Stomach (tissue), 4 donors: Measurements from ENCODE around the gene CD44.

Experiments used
- EP300 ChIP-seq: sonication (generic); formaldehyde crosslinking; IDR thresholded peaks from one replicate; pipeline ENCODE4 v1.6.1; 2017; ENCODE audit warnings: antibody characterized with exemption
- POLR2A ChIP-seq, 4 donors: fragments of 450-650 bp; IDR thresholded peaks; one replicate each; pipeline ENCODE4 v1.6.1; 2016; ENCODE audit warnings: antibody characterized with exemption in 4 of 4, control low read depth in 2 of 4, mild to moderate bottlenecking in 1 of 4, moderate library complexity in 1 of 4
- TF ChIP-seq, protein P1 (sequence below), 7 experiments: fragments of 450-650 bp in 4 of 7; fragments of 200-600 bp in 3 of 7; sonication (generic) in 3 of 7; IDR thresholded peaks; one replicate each; pipeline ENCODE4 v1.5.1; 2016 to 2019; ENCODE audit warnings: antibody characterized with exemption in 7 of 7, control low read depth in 2 of 7, mild to moderate bottlenecking in 1 of 7

DNA sequence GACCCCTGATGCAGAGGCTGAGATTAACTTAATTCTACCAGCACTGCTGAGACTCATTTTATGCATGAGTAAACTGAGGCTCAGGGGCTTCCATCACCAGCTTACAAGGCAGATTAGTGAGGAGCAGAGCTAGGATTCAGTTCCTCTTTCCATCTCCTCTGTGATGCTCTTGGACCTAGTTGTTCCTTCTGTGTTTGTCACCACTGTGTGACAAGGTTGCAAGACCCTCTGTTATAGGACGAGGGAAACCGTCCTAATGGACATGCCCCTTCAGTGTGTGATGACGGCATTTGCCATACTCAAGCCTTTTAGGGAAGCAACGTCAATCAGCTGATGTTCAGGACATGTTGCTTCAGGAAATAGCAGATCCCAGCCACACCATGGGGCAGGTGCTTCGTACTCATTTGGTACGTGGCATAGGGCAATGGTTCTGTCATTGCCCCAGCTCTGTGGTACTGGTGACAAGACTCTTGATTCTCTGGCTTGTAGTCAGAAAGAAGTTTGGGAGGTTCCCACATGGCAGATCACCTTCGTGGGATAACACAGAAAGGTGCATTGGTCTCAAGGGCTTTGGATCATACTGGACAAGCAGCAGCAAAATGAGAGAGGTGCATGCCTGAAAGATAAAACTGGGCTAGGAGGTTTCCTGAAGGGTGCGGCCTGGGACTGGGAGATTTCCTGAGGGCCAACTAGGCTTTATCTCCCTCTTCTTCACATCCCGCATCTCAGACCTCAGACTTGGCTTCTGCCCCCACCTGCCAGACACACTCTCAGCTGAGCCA lies 23.9 kb upstream of the CD44 start:
- TF ChIP-seq, protein P1, sequence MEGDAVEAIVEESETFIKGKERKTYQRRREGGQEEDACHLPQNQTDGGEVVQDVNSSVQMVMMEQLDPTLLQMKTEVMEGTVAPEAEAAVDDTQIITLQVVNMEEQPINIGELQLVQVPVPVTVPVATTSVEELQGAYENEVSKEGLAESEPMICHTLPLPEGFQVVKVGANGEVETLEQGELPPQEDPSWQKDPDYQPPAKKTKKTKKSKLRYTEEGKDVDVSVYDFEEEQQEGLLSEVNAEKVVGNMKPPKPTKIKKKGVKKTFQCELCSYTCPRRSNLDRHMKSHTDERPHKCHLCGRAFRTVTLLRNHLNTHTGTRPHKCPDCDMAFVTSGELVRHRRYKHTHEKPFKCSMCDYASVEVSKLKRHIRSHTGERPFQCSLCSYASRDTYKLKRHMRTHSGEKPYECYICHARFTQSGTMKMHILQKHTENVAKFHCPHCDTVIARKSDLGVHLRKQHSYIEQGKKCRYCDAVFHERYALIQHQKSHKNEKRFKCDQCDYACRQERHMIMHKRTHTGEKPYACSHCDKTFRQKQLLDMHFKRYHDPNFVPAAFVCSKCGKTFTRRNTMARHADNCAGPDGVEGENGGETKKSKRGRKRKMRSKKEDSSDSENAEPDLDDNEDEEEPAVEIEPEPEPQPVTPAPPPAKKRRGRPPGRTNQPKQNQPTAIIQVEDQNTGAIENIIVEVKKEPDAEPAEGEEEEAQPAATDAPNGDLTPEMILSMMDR (IDR thresholded peaks at IDR 0.05): no peak
- TF ChIP-seq POLR2A (IDR thresholded peaks at IDR 0.05) (no peak), EP300 (no peak)
